ENCODE data around the gene SLC38A7. TPM values are rescaled to one million over a fixed set of nuclear protein-coding genes. Genes with fewer than 3 reads are reported as not detected.
A peak's percentile ranks its signal among the peaks of the same experiment; 100 is the strongest.

Gene SLC38A7
- total and polyA plus RNA-seq, 2 of the 13 experiments (the other 11 are each of a cell fraction or from before 2014, with no cell fraction given), result 13.2 to 14.1 TPM

GRCh38 chr16:58634265-58634802 is 50.2 kb downstream of the SLC38A7 start (continued):
- TF ChIP-seq, protein P1, sequence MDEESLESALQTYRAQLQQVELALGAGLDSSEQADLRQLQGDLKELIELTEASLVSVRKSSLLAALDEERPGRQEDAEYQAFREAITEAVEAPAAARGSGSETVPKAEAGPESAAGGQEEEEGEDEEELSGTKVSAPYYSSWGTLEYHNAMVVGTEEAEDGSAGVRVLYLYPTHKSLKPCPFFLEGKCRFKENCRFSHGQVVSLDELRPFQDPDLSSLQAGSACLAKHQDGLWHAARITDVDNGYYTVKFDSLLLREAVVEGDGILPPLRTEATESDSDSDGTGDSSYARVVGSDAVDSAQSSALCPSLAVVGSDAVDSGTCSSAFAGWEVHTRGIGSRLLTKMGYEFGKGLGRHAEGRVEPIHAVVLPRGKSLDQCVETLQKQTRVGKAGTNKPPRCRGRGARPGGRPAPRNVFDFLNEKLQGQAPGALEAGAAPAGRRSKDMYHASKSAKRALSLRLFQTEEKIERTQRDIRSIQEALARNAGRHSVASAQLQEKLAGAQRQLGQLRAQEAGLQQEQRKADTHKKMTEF (CRISPR knock-in tag; IDR thresholded peaks at IDR 0.05), result peak; percentile 67
- TF ChIP-seq XRCC5 (optimal IDR thresholded peaks at IDR 0.05; ENCODE audit: low read length) (peak; percentile 46), PPARG (CRISPR knock-in tag; conservative IDR thresholded peaks at IDR 0.05) (peak; percentile 34; the same call in 1 of the 2 replicates), MXD4 (CRISPR knock-in tag; IDR thresholded peaks at IDR 0.05) (no peak), HDAC2 (CRISPR knock-in tag; IDR thresholded peaks at IDR 0.05) (peak; percentile 77), ZNF362 (CRISPR knock-in tag; IDR thresholded peaks at IDR 0.05; ENCODE audit: borderline replicate concordance) (0 out of 2 replicates have a peak, but pooled peaks have one; percentile 36), TFAP4 (IDR thresholded peaks at IDR 0.05; ENCODE audit: borderline replicate concordance, low read depth) (0 out of 2 replicates have a peak, but pooled peaks have one; percentile 17), KLF6 (CRISPR knock-in tag; IDR thresholded peaks at IDR 0.05) (peak; percentile 56; the same call in 1 of the 2 replicates), SP5 (CRISPR knock-in tag; IDR thresholded peaks at IDR 0.05; ENCODE audit: borderline replicate concordance, low read depth) (no peak), HNRNPK (IDR thresholded peaks at IDR 0.05; ENCODE audit: low read depth, low read length, poor library complexity, severe bottlenecking) (no peak), ZNF256 (CRISPR knock-in tag; conservative IDR thresholded peaks at IDR 0.05) (0 out of 2 replicates have a peak, but pooled peaks have one; percentile 21)
- TF ChIP-seq, protein P2, sequence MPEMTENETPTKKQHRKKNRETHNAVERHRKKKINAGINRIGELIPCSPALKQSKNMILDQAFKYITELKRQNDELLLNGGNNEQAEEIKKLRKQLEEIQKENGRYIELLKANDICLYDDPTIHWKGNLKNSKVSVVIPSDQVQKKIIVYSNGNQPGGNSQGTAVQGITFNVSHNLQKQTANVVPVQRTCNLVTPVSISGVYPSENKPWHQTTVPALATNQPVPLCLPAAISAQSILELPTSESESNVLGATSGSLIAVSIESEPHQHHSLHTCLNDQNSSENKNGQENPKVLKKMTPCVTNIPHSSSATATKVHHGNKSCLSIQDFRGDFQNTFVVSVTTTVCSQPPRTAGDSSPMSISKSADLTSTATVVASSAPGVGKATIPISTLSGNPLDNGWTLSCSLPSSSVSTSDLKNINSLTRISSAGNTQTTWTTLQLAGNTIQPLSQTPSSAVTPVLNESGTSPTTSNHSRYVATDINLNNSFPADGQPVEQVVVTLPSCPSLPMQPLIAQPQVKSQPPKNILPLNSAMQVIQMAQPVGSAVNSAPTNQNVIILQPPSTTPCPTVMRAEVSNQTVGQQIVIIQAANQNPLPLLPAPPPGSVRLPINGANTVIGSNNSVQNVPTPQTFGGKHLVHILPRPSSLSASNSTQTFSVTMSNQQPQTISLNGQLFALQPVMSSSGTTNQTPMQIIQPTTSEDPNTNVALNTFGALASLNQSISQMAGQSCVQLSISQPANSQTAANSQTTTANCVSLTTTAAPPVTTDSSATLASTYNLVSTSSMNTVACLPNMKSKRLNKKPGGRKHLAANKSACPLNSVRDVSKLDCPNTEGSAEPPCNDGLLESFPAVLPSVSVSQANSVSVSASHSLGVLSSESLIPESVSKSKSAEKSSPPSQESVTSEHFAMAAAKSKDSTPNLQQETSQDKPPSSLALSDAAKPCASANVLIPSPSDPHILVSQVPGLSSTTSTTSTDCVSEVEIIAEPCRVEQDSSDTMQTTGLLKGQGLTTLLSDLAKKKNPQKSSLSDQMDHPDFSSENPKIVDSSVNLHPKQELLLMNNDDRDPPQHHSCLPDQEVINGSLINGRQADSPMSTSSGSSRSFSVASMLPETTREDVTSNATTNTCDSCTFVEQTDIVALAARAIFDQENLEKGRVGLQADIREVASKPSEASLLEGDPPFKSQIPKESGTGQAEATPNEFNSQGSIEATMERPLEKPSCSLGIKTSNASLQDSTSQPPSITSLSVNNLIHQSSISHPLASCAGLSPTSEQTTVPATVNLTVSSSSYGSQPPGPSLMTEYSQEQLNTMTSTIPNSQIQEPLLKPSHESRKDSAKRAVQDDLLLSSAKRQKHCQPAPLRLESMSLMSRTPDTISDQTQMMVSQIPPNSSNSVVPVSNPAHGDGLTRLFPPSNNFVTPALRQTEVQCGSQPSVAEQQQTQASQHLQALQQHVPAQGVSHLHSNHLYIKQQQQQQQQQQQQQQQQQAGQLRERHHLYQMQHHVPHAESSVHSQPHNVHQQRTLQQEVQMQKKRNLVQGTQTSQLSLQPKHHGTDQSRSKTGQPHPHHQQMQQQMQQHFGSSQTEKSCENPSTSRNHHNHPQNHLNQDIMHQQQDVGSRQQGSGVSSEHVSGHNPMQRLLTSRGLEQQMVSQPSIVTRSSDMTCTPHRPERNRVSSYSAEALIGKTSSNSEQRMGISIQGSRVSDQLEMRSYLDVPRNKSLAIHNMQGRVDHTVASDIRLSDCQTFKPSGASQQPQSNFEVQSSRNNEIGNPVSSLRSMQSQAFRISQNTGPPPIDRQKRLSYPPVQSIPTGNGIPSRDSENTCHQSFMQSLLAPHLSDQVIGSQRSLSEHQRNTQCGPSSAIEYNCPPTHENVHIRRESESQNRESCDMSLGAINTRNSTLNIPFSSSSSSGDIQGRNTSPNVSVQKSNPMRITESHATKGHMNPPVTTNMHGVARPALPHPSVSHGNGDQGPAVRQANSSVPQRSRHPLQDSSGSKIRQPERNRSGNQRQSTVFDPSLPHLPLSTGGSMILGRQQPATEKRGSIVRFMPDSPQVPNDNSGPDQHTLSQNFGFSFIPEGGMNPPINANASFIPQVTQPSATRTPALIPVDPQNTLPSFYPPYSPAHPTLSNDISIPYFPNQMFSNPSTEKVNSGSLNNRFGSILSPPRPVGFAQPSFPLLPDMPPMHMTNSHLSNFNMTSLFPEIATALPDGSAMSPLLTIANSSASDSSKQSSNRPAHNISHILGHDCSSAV (CRISPR knock-in tag; IDR thresholded peaks at IDR 0.05; ENCODE audit: borderline replicate concordance), result no peak
- TF ChIP-seq, protein P3, sequence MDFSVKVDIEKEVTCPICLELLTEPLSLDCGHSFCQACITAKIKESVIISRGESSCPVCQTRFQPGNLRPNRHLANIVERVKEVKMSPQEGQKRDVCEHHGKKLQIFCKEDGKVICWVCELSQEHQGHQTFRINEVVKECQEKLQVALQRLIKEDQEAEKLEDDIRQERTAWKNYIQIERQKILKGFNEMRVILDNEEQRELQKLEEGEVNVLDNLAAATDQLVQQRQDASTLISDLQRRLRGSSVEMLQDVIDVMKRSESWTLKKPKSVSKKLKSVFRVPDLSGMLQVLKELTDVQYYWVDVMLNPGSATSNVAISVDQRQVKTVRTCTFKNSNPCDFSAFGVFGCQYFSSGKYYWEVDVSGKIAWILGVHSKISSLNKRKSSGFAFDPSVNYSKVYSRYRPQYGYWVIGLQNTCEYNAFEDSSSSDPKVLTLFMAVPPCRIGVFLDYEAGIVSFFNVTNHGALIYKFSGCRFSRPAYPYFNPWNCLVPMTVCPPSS (IDR thresholded peaks at IDR 0.05), result no peak

Measured in HepG2 (cell line).